H9 (cell line): ENCODE data around the gene KRT81. TPM values are rescaled to one million over a fixed set of nuclear protein-coding genes. Genes with fewer than 3 reads are reported as not detected.

Experiments
- DNase-seq: peaks from one replicate; pipeline ENCODE4 v3.0.0-alpha.2; 2017
- H2AFZ ChIP-seq: one replicate; pipeline ENCODE4 v1.6.1; 2013; ENCODE audit warnings: mild to moderate bottlenecking, low read length, control low read depth, moderate library complexity
- H2AK5ac ChIP-seq: 2 replicates; pipeline ENCODE4 v1.6.1; 2013; ENCODE audit warnings: low read length, control low read depth, mixed read lengths; ENCODE audit not compliant: insufficient read length
- H2BK120ac ChIP-seq: one replicate; pipeline ENCODE4 v1.6.1; 2013; ENCODE audit warnings: low read depth, mild to moderate bottlenecking, low read length, control low read depth, inconsistent platforms; ENCODE audit not compliant: poor library complexity, severe bottlenecking
- H2BK12ac ChIP-seq: 2 replicates; pipeline ENCODE4 v1.6.1; 2013; ENCODE audit warnings: low read length, control low read depth, mixed read lengths, low read depth; ENCODE audit not compliant: insufficient read length
- H2BK15ac ChIP-seq: 2 replicates; pipeline ENCODE4 v1.6.1; 2013; ENCODE audit warnings: low read depth, low read length, control low read depth
- H2BK20ac ChIP-seq: one replicate; pipeline ENCODE4 v1.6.1; 2013; ENCODE audit warnings: low read depth, mild to moderate bottlenecking, low read length, control low read depth, inconsistent platforms; ENCODE audit not compliant: poor library complexity, severe bottlenecking
- H2BK5ac ChIP-seq: 2 replicates; pipeline ENCODE4 v1.6.1; 2013; ENCODE audit warnings: low read length, control low read depth, mixed read lengths; ENCODE audit not compliant: insufficient read length
- H3K14ac ChIP-seq: 2 replicates; pipeline ENCODE4 v1.6.1; 2013; ENCODE audit warnings: low read length, control low read depth; ENCODE audit not compliant: insufficient read depth
- H3K18ac ChIP-seq: 2 replicates; pipeline ENCODE4 v1.6.1; 2013; ENCODE audit warnings: low read depth, mild to moderate bottlenecking, mixed read lengths, low read length, control low read depth; ENCODE audit not compliant: insufficient read length
- H3K23ac ChIP-seq: 2 replicates; pipeline ENCODE4 v1.6.1; 2013; ENCODE audit warnings: low read length, control low read depth, mixed read lengths, low read depth; ENCODE audit not compliant: insufficient read length
- H3K23me2 ChIP-seq: 2 replicates; pipeline ENCODE4 v1.6.1; 2013; ENCODE audit warnings: low read depth, mild to moderate bottlenecking, mixed read lengths, low read length, control low read depth; ENCODE audit not compliant: insufficient read length, poor library complexity, severe bottlenecking
- H3K27ac ChIP-seq: 2 replicates; pipeline ENCODE4 v1.5.1; 2013; ENCODE audit warnings: low read length, control low read depth, mixed read lengths, low read depth; ENCODE audit not compliant: insufficient read length
- H3K27me3 ChIP-seq: 2 replicates; pipeline ENCODE4 v1.6.1; 2013; ENCODE audit warnings: low read length, control low read depth, inconsistent platforms; ENCODE audit not compliant: insufficient read depth
- H3K4ac ChIP-seq: 2 replicates; pipeline ENCODE4 v1.6.1; 2013; ENCODE audit warnings: low read depth, mild to moderate bottlenecking, control low read depth, inconsistent platforms, low read length, moderate library complexity
- H3K4me1 ChIP-seq: 2 replicates; pipeline ENCODE4 v1.6.1; 2013; ENCODE audit warnings: low read length, control low read depth, inconsistent platforms; ENCODE audit not compliant: insufficient read depth
- H3K4me2 ChIP-seq: 2 replicates; pipeline ENCODE4 v1.6.1; 2013; ENCODE audit warnings: low read length, control low read depth, mixed read lengths; ENCODE audit not compliant: insufficient read length, insufficient read depth
- H3K56ac ChIP-seq: 2 replicates; pipeline ENCODE4 v1.6.1; 2013; ENCODE audit warnings: low read depth, mild to moderate bottlenecking, mixed read lengths, low read length, control low read depth; ENCODE audit not compliant: insufficient read length
- H3K79me1 ChIP-seq: 2 replicates; pipeline ENCODE4 v1.6.1; 2013; ENCODE audit warnings: low read depth, mild to moderate bottlenecking, moderate library complexity, low read length, control low read depth, inconsistent platforms; ENCODE audit not compliant: insufficient read depth, poor library complexity, severe bottlenecking
- H3K79me2 ChIP-seq: 2 replicates; pipeline ENCODE4 v1.6.1; 2013; ENCODE audit warnings: low read length, control low read depth, inconsistent platforms; ENCODE audit not compliant: insufficient read depth
- H3K9ac ChIP-seq: 2 replicates; pipeline ENCODE4 v1.6.1; 2013; ENCODE audit warnings: low read length, control low read depth, mixed read lengths; ENCODE audit not compliant: insufficient read length; ENCODE audit errors: extremely low read depth
- H3K9me3 ChIP-seq: one replicate; pipeline ENCODE4 v1.6.1; 2013; ENCODE audit warnings: low read depth, low read length, inconsistent platforms; ENCODE audit not compliant: control insufficient read depth
- H3T11ph ChIP-seq: one replicate; pipeline ENCODE4 v1.6.1; 2013; ENCODE audit warnings: mild to moderate bottlenecking, low read length, control low read depth, inconsistent platforms
- H4K20me1 ChIP-seq: one replicate; pipeline ENCODE4 v1.6.1; 2013; ENCODE audit not compliant: control insufficient read depth, insufficient read length, insufficient read depth
- H4K5ac ChIP-seq: 2 replicates; pipeline ENCODE4 v1.6.1; 2013; ENCODE audit warnings: low read depth, mild to moderate bottlenecking, mixed read lengths, low read length, control low read depth; ENCODE audit not compliant: insufficient read length
- H4K8ac ChIP-seq: replicated peaks from 2 replicates; pipeline ENCODE4 v1.6.1; 2013; ENCODE audit warnings: low read length, control low read depth, mixed read lengths, low read depth; ENCODE audit not compliant: insufficient read length
- H4K91ac ChIP-seq: 2 replicates; pipeline ENCODE4 v1.6.1; 2013; ENCODE audit warnings: low read depth, mild to moderate bottlenecking, moderate library complexity, mixed read lengths, low read length, control low read depth; ENCODE audit not compliant: insufficient read length
- H3K27ac Mint-ChIP-seq, 3 experiments: 2 replicates in 2 of 3; 3 replicates in 1 of 3; pipeline ENCODE4 v1.8.0; 2020 to 2021; ENCODE audit warnings: mixed read lengths in 3 of 3, mild to moderate bottlenecking in 1 of 3, moderate library complexity in 1 of 3
- H3K27me3 Mint-ChIP-seq: 2 replicates; pipeline ENCODE4 v1.8.0; 2021; ENCODE audit warnings: low read depth, mild to moderate bottlenecking, moderate library complexity, mixed read lengths
- H3K36me3 Mint-ChIP-seq, 3 experiments: 2 replicates in 2 of 3; 3 replicates in 1 of 3; pipeline ENCODE4 v1.8.0; 2020 to 2021; ENCODE audit warnings: low read depth in 3 of 3, mixed read lengths in 3 of 3; ENCODE audit not compliant: insufficient read depth in 1 of 3
- H3K4me1 Mint-ChIP-seq, 2 experiments: 2 replicates each; pipeline ENCODE4 v1.8.0; 2020; ENCODE audit warnings: mixed read lengths in 2 of 2
- H3K4me3 Mint-ChIP-seq, 2 experiments: 2 replicates in 1 of 2; 3 replicates in 1 of 2; pipeline ENCODE4 v1.8.0; 2020 to 2021; ENCODE audit warnings: mild to moderate bottlenecking in 2 of 2, mixed read lengths in 2 of 2, moderate library complexity in 1 of 2
- H3K9me3 Mint-ChIP-seq, 2 experiments: 2 replicates in 1 of 2; 3 replicates in 1 of 2; pipeline ENCODE4 v1.8.0; 2020; ENCODE audit warnings: mild to moderate bottlenecking in 2 of 2, mixed read lengths in 2 of 2, moderate library complexity in 1 of 2
- WGBS: extraction: QIAGEN DNeasy Blood & Tissue Kit; methylation state at CpG from one replicate; pipeline ENCODE4 v1.1.7; 2013; ENCODE audit warnings: missing lambda C conversion rate, low lambda C conversion rate, mixed read lengths; ENCODE audit not compliant: insufficient read length; ENCODE audit errors: extremely low coverage; 5-methylcytosine and 5-hydroxymethylcytosine counted together
- total RNA-seq: library from RNA; stranded (reverse); gene quantifications from 2 replicates; pipeline ENCODE4 v1.2.1, GENCODE V29; 2021
- TF ChIP-seq, protein P1 (sequence below): fragments of 200-600 bp; sonication (generic); conservative IDR thresholded peaks from 3 replicates; pipeline ENCODE4 v1.8.0; 2021; ENCODE audit warnings: antibody characterized with exemption, mild to moderate bottlenecking

KRT81 gene
- total RNA-seq, 1 experiment from 2014 or later: not detected

DNA sequence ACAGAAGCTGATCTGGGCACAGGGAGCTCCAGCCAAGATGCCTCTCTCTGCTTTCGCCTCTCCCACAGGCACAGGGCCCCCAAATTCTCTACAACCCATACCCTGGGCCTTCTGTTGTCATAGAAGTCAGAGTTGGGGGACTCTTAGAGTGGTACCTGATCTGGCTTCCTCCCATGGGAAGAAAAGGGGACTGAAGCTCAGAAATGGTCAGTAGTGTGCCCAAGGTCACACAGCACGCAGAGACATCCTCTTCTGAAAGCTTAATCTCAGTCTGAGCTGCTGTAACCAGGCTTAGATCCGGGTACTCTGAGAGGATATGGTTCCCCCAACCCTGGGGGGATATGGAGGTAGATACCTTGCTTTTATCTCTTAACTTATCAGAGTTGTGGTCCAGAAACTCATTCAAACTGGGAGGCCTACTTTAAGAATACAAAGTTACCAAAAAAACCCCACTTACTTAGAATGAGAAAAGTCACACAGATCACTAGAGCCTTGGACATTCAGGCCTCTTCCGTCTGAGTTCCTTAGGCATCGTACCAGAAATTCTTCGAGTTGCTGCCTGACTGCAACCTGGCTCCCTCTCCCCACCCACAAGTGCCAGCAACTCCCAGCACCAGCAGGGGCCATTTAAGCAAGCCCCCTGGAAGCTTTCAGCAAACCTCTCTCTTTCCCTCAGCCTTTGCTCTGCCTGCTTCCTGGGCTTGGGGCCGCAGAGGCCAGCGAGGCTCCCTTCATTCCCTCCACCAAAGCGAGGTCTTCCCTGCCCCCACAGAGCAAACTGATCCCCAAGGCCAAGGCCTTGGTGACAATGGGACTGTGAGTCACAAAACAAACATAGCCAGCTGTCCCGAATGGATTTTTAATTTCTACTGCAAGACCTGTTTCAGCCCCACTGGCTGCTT, 44.4 kb downstream of the KRT81 start:
- H3K9ac ChIP-seq: no peak overlapping the region
- H2BK12ac ChIP-seq: no peak overlapping the region
- Mint-ChIP-seq H3K36me3 (peaks cover 0 to 19% (median 2%) of the 10 kb centered on the region in 3 experiments; a peak in 3 of 7 replicates), H3K9me3 (no peaks in the 10 kb centered on the region), H3K4me1 (peaks cover 33 to 43% of the 10 kb centered on the region in 2 experiments), H3K27ac (peak overlapping the region in 2 of 3 experiments; percentile 45 to 68; a peak in 5 of 7 replicates), H3K4me3 (no peak overlapping the region; a peak in 1 of 5 replicates), H3K27me3 (peaks cover 53% of the 10 kb centered on the region)
- no peak overlapping the region for H3K56ac ChIP-seq
- H3K4me2 ChIP-seq: no peak overlapping the region
- H3K4ac ChIP-seq: no peak overlapping the region
- H2AK5ac ChIP-seq: no peak overlapping the region
- no peaks in the 10 kb centered on the region for H3K9me3 ChIP-seq
- no peaks in the 10 kb centered on the region for H3K79me2 ChIP-seq
- H3K23ac ChIP-seq: no peak overlapping the region
- no peak overlapping the region for H2BK20ac ChIP-seq
- H2BK5ac ChIP-seq: no peak overlapping the region
- no peak overlapping the region for H3T11ph ChIP-seq
- H4K8ac ChIP-seq: no peak overlapping the region
- H2BK120ac ChIP-seq: no peak overlapping the region
- H4K91ac ChIP-seq: no peak overlapping the region
- no peaks in the 10 kb centered on the region; the same call in 1 of the 2 replicates for H3K27me3 ChIP-seq
- H3K79me1 ChIP-seq: no peaks in the 10 kb centered on the region
- TF ChIP-seq, protein P1, sequence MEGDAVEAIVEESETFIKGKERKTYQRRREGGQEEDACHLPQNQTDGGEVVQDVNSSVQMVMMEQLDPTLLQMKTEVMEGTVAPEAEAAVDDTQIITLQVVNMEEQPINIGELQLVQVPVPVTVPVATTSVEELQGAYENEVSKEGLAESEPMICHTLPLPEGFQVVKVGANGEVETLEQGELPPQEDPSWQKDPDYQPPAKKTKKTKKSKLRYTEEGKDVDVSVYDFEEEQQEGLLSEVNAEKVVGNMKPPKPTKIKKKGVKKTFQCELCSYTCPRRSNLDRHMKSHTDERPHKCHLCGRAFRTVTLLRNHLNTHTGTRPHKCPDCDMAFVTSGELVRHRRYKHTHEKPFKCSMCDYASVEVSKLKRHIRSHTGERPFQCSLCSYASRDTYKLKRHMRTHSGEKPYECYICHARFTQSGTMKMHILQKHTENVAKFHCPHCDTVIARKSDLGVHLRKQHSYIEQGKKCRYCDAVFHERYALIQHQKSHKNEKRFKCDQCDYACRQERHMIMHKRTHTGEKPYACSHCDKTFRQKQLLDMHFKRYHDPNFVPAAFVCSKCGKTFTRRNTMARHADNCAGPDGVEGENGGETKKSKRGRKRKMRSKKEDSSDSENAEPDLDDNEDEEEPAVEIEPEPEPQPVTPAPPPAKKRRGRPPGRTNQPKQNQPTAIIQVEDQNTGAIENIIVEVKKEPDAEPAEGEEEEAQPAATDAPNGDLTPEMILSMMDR: no peak
- peaks cover 5% of the 10 kb centered on the region; the same call in 1 of the 2 replicates for H3K4me1 ChIP-seq
- no peaks in the 10 kb centered on the region for H4K20me1 ChIP-seq
- no peaks in the 10 kb centered on the region for H3K23me2 ChIP-seq
- H3K14ac ChIP-seq: no peak overlapping the region
- DNase-seq: no peak
- no peak overlapping the region for H4K5ac ChIP-seq
- no peak overlapping the region for H2BK15ac ChIP-seq
- H2AFZ ChIP-seq: no peak overlapping the region
- H3K18ac ChIP-seq: no peak overlapping the region
- no CpG with 5 or more reads among the region's 10 CpGs for WGBS
- H3K27ac ChIP-seq: no peak overlapping the region
